Nephron progenitor cell (in vitro differentiated cells): Measurements from ENCODE around the gene DNM2.
A peak's percentile ranks its signal among the peaks of the same experiment; 100 is the strongest.
"Not testable (repeated sequence)": the region's sequence is repeated elsewhere in the genome, so short reads cannot be mapped to it uniquely, and the experiment has no call there.

Experiments
- DNase-seq: peaks from one replicate; pipeline ENCODE4 v3.0.0; 2021
- H3K27ac Mint-ChIP-seq: 2 replicates; pipeline ENCODE4 v1.8.0; 2021; ENCODE audit warnings: mild to moderate bottlenecking, moderate library complexity, mixed read lengths
- H3K27me3 Mint-ChIP-seq: 2 replicates; pipeline ENCODE4 v1.8.0; 2021; ENCODE audit warnings: mild to moderate bottlenecking, low read depth, mixed read lengths; ENCODE audit not compliant: poor library complexity
- H3K36me3 Mint-ChIP-seq: 2 replicates; pipeline ENCODE4 v1.8.0; 2021; ENCODE audit warnings: low read depth, mixed read lengths
- H3K4me1 Mint-ChIP-seq: 2 replicates; pipeline ENCODE4 v1.8.0; 2021; ENCODE audit warnings: mixed read lengths
- H3K4me3 Mint-ChIP-seq: 2 replicates; pipeline ENCODE4 v1.8.0; 2021; ENCODE audit warnings: mild to moderate bottlenecking, moderate library complexity, mixed read lengths
- H3K9me3 Mint-ChIP-seq: 2 replicates; pipeline ENCODE4 v1.8.0; 2021; ENCODE audit warnings: mild to moderate bottlenecking, moderate library complexity, mixed read lengths
- TF ChIP-seq, protein P1 (sequence below): fragments of 200-600 bp; sonication (generic); IDR thresholded peaks from 2 replicates; pipeline ENCODE4 v1.5.0; 2021; ENCODE audit warnings: antibody characterized with exemption

DNM2 gene

DNA sequence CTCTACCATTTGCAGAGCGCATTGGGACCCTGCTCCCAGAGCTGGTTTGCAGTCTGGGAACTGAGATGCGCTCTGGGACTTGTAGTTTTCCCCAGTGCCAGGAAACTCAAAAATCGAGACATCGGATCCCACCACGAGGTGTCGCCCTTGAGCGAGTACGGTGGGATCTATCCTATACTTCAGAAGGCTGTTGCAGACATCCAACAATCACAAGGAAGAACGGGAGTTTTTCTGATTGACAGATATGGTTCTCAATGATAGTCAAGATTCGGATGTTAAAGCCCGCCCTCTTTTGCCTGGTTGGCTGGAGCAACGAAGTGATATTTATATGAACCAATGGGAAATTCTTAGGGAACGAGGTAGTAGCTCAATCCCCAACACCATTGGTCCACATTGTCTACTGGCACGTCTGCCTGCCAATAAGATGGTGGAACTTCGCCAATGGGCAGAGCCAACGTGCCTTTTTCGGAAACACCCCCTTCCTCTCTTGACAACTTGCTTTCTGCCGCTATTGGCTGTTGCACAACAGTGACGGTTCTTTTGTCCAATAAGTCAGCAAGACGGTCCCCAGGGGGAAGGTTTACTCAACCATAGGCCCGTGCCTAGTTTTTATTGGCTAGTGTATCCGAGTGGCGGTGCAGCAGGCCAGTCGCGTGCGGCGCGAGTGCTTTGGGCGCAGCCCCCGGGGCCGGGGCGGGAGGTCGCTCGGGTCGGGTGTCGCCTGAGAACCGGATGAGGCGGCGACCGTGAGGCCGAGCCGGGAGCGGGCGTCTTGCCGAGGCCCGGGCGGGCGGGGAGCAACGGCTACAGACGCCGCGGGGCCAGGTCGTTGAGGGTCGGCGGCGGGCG lies at the start of gene DNM2:
TSS of gene DNM2 (plus strand) at position 724 of the 849 bp plus-strand sequence. CDS start 164 bp downstream, outside the sequence.
- TF ChIP-seq, protein P1, sequence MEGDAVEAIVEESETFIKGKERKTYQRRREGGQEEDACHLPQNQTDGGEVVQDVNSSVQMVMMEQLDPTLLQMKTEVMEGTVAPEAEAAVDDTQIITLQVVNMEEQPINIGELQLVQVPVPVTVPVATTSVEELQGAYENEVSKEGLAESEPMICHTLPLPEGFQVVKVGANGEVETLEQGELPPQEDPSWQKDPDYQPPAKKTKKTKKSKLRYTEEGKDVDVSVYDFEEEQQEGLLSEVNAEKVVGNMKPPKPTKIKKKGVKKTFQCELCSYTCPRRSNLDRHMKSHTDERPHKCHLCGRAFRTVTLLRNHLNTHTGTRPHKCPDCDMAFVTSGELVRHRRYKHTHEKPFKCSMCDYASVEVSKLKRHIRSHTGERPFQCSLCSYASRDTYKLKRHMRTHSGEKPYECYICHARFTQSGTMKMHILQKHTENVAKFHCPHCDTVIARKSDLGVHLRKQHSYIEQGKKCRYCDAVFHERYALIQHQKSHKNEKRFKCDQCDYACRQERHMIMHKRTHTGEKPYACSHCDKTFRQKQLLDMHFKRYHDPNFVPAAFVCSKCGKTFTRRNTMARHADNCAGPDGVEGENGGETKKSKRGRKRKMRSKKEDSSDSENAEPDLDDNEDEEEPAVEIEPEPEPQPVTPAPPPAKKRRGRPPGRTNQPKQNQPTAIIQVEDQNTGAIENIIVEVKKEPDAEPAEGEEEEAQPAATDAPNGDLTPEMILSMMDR, result peak; percentile 74
- DNase-seq, result peak; percentile 99
- Mint-ChIP-seq H3K27ac (peak within 1 kb of the TSS; percentile 97), H3K4me1 (peaks cover 31% of the 10 kb centered on the region), H3K36me3 (no peaks in the 10 kb centered on the region), H3K9me3 (no peaks in the 10 kb centered on the region), H3K27me3 (peaks cover 3% of the 10 kb centered on the region), H3K4me3 (peak within 1 kb of the TSS; percentile 96)

DNA sequence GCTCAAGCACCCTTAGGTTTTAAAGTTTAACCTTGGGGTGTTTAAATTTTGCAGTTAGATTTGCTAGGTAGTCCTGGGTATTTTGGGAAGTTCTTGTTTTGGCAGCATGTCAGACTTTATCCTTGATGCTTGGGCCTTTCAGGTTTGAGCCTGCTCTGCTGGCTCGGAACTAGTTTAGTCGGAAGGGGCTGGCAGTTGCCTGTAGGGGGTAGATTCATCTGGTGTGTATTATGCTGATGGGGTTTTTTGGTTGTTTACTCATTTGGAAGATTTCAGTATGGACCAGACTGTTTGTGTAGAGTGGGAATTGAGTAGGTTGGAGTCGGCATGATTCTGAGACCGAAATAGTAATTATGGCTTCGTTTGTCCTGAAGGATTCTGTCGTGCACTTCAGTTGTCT lies 48.6 kb upstream of the DNM2 start:
- Mint-ChIP-seq H3K27me3 (peaks cover 3% of the 10 kb centered on the region), H3K36me3 (peaks cover 64% of the 10 kb centered on the region), H3K27ac (peak overlapping the region; percentile 95), H3K4me1 (peaks cover 11% of the 10 kb centered on the region), H3K9me3 (no peaks in the 10 kb centered on the region), H3K4me3 (no peak overlapping the region)
- TF ChIP-seq, protein P1, result no peak
- DNase-seq, result no peak

DNA sequence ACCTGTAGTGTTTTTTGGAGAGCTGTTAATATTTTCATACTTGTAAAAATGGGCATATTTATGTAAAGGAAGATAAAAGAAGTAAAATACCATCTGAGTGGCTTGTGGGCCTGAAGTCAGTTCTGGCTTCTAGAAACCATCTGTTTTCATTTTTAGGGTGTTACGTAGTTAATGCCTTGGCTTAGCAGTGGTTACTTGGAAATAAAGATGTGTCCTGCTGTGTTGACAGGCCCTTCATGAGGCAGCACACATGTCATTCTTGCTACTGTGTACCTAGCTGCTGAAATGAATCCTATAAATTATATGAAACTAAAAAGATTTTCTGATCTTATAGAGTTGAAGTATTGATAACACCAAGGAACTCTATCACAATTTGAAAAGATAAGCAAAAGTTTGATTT lies 47.7 kb upstream of the DNM2 start:
- DNase-seq, result no peak
- TF ChIP-seq, protein P1, result no peak
- Mint-ChIP-seq H3K9me3 (no peaks in the 10 kb centered on the region), H3K27me3 (peaks cover 3% of the 10 kb centered on the region), H3K36me3 (peaks cover 73% of the 10 kb centered on the region), H3K4me3 (no peak overlapping the region), H3K27ac (no peak overlapping the region), H3K4me1 (peaks cover 11% of the 10 kb centered on the region)

DNA sequence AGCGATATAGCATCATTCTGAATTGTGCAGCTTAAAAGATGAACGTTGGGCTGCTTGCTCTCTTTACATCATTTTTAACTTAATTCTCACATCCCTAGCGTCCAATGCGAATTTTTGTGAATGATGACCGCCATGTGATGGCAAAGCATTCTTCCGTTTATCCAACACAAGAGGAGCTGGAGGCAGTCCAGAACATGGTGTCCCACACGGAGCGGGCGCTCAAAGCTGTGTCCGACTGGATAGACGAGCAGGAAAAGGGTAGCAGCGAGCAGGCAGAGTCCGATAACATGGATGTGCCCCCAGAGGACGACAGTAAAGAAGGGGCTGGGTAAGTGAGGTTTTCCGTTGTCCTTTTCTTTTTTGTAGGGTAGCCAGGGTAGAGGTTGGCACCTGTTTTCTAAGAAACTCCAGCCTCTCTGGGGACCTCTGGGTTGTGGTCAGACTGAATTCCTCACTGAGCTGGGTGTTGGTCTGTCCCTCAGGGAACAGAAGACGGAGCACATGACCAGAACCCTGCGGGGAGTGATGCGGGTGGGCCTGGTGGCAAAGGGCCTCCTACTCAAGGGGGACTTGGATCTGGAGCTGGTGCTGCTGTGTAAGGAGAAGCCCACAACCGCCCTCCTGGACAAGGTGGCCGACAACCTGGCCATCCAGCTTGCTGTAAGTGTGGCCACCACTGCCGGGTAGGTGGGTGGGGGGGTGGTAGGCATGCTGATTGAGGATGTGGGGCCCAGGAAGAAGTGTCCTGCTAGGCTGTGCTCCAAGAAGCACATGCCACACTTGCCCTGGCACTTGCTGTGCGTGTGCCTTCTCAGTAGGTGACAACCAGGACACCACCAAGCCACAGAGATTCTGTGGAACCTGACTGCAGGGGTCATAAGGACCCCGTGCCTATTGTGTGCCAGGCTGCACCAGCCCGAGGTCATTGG lies 46.7 kb upstream of the DNM2 start:
- TF ChIP-seq, protein P1, result no peak
- Mint-ChIP-seq H3K9me3 (no peaks in the 10 kb centered on the region), H3K36me3 (peaks cover 78% of the 10 kb centered on the region), H3K4me3 (no peak overlapping the region), H3K4me1 (peaks cover 11% of the 10 kb centered on the region), H3K27ac (no peak overlapping the region), H3K27me3 (peaks cover 3% of the 10 kb centered on the region)
- DNase-seq, result no peak

DNA sequence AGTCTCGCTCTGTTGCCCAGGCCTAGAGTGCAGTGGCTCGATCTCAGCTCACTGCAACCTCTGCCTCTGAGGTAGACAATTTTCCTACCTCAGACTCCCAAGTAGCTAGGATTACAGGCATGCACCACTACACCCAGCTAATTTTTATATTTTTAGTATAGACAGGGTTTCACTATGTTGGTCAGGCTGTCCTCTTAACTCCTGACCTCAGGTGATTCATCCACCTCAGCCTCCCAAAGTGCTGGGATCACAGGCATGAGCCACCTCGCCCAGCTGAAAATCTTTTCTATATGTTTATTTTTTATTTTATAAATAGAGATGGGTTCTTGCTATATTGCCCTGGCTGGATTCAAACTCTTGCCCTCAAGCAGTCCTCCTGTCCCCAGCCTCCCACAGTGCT lies 46.0 kb upstream of the DNM2 start:
- DNase-seq, H3K9me3 Mint-ChIP-seq, H3K4me3 Mint-ChIP-seq, H3K27ac Mint-ChIP-seq, H3K27me3 Mint-ChIP-seq: not testable (repeated sequence)
- H3K36me3 Mint-ChIP-seq, result peaks cover 73% of the 10 kb centered on the region
- peaks cover 11% of the 10 kb centered on the region for H3K4me1 Mint-ChIP-seq

DNA sequence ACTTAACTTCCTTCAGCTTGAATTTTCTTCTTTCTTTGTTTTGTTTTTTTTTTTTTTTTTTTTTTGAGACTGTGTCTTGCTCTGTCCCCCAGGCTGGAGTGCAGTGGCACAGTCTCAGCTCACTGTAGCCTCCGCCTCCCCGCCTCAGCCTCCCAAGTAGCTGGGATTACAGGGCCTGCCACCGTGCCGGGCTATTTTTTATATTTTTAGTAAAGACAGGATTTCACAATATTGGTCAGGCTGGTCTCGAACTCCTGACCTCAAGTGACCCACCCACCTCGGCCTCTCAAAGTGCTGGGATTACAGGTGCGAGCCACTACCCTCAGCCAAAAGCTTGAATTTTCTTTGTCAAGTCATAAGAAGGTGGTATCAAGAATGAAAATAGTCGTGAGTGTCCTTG lies 42.7 kb upstream of the DNM2 start:
- H3K36me3 Mint-ChIP-seq, result peaks cover 79% of the 10 kb centered on the region
- not testable (repeated sequence) for H3K27me3 Mint-ChIP-seq, H3K4me1 Mint-ChIP-seq, DNase-seq, H3K27ac Mint-ChIP-seq, H3K4me3 Mint-ChIP-seq, H3K9me3 Mint-ChIP-seq
